GM10847 (cell line): ENCODE results near the gene CD96.

Experiments
- POLR2A ChIP-seq: IDR thresholded peaks from 2 replicates; pipeline ENCODE4 v1.6.1; 2011; ENCODE audit not compliant: insufficient read length; ENCODE audit errors: extremely low read depth

Gene CD96

DNA sequence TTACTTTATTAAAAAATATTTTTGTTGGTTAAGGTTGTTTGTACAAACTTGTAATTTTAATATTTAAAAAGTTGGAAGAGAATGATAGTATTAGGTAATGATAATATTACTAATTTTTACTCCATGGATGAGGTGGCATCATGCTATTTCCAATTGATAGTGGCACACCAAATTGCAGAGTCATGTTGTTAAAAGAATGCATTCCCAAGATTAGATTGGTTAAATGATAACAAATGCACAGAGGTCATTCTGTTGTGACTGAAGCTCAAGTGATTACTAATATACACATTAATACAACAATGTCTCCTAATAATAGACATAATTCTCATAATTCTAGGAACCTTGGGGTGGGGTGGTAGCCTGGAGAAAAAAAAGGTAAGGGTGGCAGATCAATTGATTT lies 126.3 kb downstream of the CD96 start:
- no peak for TF ChIP-seq POLR2A

DNA sequence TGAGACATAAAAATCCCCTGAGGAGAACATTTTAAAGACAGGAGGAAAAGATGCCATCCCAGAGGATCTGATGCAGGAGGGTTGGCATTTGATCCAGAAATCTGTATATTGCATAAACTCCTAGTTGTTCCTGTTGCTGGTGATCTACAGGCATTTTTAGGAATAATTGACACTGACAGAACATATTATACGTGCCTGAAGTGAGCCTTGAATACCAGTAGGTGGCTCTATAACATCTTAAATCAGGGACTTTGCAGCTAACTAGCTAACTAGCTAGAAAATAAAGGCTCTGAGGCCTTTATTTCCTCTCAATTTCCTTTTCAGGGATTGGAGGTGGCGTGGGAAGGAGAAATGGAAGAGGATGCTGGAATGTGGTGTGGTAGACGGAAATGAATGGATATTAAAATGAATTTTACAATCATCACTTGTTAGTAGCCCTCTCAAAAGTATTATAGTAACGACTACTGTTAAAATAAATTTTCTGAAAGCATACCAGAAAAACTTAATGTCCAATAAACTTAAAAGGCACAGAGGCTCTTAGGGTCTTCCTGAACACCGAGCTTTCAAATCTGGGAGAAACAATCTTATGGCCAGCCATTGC lies 127.0 kb downstream of the CD96 start:
- no peak for TF ChIP-seq POLR2A

DNA sequence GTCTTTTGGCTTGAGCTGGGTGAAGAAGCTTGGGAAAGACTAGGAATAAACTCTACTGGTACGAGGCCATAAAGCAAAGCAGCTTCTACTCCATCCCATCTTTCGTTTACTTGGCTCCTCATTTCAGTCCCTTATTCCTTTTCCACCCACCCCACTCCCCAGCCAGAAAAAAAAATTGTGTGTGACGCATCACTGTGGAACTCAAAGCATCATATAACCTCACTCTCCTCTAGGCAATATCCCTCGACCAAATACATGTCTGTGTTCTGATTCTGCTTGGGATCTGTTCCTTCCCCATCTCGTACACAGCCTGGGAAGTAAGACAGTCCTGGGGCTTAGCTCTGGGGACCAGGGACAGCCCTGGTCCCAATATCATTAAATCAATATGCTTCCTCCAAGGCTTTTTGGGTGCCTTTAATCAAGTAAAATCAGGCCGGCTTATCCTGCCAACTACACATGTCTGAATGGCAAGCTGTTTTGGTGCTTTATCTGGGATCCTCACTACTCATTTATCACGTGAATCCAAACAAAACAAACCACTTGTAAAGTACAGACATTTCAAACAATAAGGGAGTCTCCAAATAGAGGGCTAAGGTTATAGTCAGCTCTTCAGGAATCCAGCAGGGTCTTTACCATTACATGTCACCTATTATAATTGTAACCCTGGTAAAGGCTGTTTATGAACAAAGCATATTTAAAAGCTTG lies 128.1 kb downstream of the CD96 start:
- TF ChIP-seq POLR2A, result no peak

DNA sequence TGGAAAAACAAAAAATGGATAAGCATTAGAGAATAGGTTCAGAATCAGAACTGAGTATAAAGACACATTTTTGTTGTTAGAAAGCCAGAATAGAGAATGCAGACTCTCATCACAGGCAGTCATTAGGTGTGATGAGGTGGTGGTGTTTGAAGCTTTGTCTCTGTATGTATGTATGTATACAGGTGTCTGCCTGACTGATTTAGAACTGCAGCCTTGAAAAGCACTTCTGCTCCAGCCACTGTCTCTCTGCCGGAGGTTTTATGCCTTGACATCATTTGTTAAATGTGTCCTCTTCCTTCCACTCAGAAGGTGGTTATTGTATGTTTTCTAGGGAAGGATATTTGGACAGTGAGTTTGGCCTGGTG lies 133.8 kb downstream of the CD96 start:
- TF ChIP-seq POLR2A, result no peak

DNA sequence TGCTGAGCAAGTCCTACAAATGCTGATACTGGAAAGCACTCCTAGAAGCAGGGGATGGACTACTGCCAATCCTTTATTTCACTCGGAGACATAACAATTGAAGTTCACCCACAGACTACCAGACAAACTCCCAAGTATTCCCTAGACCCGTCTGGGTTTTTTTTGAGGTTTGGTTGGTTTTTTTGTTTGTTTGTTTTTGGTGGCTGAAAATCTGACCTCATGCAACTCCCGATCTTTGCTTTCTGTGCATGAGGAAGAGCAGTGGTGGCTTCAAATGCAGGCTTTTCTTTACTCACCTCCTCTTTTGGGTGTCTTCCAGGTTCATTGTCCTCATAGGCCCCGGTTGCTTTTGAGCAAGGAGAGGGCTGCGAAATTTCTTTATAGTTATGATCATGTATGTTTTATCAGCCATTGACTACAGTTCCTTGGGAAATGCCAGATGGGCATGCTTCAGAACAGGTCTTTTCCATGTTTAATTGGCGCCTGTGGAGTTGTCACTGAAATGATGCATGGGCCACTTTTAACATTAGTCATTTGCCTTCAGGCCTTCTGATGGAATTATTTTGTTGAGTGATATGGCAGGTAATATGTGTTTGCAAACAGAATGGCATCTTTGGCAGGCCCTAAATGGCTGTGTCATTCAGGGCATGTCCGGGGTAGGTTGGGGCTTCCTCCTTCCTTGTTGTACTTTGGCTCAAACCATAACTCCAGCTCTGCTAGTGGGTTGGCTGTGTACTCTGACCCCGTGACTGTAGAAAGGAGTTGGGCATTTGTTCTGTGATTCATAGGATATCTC lies 134.4 kb downstream of the CD96 start:
- TF ChIP-seq POLR2A, result no peak

DNA sequence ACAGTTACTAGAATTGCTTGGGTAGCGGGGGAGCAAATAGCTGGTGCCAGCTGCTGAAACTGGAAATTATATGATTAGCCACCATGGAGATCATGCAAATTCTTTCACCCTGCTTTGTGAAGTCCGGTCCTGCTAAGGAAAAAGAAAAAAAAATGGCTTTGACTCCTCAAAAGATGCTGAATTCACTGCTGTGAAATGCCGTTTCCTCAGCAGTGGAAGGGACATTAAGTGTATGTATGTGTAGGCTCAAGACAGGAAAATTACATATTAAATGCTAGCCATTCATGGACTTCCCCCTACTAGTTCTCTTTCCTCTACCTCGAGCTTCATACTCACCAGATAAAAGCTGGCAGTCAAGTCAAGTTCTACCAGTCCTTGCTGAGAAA lies 135.0 kb downstream of the CD96 start:
- TF ChIP-seq POLR2A, result no peak

DNA sequence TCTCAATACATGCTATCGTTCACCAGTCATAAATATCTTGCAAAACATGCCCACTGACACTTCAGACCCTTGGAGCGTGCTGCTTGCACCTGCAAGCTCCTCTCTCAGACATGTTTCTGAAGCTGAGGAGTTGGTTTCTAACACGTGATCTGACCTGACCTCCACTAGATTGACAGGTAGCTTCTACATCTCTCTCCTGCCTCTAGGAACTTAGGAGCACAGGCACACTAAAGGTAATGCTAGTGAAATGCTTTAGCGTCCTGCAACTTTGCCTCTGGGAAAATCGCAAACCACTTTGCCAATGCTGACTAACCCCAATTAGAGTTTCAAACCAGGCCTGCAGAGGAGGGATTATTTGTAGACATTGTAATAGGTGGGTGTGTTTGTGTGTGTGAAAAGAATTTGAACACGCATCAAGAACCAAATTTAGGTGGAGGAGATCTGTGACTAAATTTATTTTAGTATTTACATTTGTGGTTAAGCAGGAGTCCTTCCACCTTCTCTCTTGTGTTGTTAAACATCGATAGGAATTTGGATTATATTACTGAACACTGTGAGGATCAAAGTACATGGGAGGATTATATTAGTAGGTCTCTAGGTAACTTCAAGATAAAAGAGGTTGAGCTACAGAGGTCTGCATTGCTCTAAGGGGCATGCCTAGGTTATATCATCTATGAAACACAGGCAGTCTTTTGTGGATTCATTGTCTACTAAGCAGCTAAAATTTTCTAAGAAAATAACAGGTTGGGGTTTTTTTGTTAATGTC lies 139.8 kb downstream of the CD96 start:
- TF ChIP-seq POLR2A, result no peak

DNA sequence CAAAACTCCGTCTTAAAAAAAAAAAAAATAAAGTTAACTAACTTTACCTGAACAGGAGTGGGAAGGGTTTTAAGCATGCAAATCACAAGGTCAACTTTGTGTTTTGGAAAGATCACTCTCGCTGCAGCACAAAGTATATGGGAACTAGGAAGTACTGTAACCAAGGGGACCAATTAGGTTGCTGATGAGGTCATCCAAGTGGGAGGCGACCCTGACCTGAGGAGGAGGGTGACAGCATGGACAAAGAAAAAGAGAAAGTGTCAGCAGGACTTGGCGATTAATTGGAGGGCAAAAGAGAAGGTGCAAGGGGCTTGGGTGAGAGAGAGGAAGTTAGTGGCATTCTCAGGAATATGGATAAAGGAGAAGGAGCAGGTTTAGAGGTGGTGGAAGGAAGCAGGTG lies 142.6 kb downstream of the CD96 start:
- no peak for TF ChIP-seq POLR2A

DNA sequence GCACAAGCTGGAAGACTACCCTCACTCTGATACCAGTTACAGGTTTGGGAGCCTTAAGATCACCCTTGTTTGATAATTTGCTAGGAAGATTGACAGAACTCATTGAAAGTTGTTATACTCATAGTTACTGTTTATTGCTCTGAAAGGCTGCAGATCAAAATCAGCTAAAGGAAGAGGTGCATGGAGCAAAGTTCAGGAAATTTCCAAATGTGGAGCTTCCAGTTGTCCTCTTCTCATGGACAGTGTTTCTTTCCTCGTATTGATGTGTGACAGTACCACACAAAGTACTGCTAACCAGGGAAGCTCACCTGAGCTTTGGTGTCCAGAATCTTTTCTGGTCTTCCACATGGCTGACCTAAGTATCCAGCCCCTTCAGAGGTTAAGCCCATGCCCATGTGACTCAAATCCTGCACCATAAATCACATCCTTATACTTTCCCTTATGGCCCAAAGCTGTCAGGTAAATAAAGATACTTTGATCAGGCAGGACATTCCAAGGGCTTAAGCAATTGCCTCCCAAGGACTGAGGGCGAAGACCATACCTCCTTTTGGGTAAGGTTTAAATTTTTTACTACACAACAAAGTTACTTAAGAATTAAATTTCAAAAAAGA lies 146.3 kb downstream of the CD96 start:
- TF ChIP-seq POLR2A, result no peak

DNA sequence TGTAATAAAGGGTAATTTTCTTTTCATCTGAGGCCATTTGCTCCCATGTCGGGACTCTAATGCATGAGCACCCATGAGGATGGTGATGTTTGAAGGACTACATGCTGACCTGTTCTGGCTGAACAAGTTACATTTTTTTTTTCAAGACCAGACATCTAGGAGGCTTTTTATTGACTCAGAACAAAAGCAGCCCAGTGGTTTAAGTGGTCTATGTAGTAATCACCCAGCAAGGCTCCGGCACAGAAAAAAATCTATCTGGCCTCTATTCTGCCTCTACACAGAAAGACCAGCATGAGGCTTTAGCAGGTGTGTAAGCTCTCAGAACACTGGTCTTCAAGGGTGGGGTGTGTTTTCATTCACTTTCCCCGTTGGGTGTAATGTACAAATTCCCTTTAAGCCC lies 148.2 kb downstream of the CD96 start:
- no peak for TF ChIP-seq POLR2A

DNA sequence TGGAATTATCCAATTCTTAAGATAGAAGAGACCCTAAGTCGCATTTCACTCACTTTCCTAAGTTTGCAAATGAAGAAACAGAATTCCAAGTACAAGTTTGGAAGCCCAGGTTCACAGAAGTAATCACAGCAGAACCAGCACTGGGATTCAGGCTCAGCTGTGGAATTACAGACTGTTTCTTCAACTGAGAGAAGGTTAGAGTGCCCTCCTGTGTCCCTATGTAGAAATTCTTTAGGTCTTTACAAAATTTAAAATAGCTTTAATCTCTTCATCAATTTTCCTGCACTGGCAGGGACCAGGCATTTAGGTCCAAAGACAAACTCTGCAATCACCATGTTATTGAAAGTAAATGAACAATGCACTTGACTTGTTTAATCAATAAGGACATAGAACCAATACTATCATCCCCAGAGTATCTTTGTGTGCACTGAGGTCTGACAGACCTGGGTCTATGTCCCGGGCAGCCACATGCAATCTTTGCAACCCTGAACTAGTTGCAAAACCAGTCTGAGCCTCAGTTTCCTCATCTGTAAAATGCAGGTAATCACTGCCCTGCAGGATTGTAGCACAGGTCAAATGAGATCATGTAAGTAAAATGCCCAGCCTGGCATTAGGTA lies 149.4 kb downstream of the CD96 start:
- TF ChIP-seq POLR2A, result no peak

DNA sequence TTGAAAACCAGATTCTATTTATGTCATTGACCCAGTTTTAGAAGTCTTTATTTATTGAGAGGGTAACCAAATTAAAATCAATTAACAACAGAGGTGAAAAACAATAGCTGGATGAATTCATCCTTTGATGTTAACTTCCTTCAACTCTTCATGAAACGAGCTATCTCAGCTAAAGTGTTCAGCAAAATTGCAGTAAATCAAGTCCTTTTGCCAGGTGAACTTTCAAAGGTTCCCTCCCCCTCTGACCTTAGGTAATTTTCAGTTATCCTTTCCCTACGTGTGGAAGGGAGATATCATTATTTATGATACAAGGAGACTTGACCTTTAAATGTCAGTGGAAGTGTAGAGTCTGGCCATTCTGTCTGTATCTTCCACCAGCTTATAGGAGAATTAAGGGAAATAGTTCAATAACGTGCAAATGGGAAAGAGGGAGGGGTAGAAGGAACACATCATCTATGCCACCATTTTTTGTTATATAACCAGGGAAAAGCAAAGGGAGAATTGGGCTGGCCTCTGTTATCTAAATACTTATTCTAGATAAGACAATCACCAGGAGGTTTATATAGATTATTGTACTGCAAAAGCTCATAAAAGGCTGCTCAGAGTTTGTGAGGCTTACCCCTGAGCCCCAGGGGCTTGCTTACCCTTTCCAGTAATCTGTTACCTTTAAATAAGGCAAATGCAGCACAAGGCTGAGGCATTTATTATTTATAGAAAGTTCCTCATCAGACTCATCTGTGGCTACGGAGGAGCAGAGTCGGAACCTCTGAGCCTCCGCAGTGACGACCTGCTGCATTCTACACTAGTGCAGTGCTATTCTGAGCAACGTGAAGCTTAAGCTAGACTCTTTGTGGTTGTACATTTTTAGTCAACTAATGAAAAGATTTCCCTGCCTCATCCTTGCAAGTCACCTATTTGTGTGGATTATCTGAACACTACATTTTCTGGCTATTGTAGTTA lies 150.9 kb downstream of the CD96 start:
- no peak for TF ChIP-seq POLR2A

DNA sequence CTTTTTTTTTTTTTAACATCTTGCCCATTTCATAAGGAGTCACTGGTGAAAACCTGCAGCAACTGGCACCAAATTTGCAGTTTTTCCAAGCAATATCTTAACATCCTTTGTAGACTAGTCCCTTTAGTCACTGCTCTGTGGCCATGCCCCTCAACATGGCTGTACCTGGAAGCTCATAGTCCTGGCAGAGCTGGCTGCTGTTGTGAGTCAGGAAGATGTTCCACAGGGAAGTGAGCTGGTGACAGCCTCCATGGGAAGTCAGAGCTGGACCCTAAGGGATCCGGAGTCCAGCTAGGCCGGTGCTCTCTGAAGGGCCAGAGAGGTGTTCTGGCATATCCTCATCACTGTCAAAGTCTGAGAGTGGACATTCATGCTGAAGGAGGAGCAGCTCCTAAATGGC lies 152.5 kb downstream of the CD96 start:
- TF ChIP-seq POLR2A, result no peak

DNA sequence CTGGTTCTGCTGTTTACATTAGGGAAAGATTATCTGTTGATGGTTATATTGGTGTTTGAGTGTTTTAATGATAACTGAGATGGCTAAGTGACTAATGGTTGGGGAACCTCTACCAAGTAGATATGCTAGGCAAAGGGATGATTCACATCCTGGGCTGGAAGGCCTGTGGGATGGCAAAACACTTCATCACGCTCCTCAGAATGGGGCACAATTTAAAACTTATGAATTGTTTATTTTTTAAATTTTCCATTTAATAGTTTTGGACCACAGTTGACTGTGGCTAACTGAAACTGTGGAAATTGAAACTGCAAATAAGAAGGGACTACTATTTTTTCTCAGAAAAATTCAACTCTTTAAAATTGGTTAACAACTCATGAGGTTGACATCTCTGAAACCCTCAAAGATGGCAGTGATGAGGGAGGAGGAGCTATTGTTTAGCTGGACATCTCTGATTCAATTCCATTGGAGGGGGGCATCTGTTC lies 153.7 kb downstream of the CD96 start:
- TF ChIP-seq POLR2A, result no peak

DNA sequence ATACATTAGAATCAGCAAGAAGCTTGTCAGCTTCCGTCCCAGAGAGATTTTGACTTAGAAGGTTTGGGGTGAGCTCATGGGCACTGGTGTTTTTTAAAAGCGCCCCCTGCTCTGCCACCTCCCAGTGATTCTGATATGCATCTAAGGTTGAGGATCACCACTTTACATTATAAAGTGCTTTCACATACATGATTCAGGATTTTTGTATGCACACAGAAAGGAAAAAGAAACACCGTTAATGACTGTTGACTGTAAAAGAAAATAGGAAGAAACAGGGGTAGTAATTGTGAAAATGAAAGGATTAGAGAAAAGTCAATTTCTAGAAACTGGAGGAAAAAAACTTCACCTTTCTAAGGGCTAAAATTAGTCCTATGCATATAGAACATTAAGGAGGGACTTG lies 158.1 kb downstream of the CD96 start:
- no peak for TF ChIP-seq POLR2A
